Eye (tissue), 1 donor: Measurements from ENCODE around the gene IVD.

Experiments
- DNase-seq: peaks from one replicate; pipeline ENCODE4 v3.0.0-alpha.2; 2015

Gene IVD

GRCh38 chr15:40379374-40379773 lies 26.2 kb upstream of the IVD start:
- DNase-seq: no peak

DNA sequence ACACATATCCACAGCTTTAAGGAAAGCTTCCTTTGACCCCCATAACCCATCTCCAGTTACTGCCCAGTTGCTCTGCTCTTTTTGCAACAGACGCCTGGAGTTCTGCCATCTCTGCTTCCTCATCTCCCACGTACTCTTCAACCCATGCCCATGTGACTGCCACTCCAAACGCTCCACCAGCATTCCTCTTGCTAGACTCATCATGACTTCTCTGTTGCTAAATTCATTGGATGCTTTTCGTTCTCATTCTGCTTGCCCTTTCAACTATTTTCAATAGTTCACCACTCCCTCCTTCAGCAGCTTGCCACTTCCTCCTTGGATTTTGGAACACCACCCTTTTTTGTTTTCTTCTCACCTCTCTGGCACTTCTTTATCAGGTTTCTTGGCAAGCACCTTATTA lies 25.7 kb upstream of the IVD start:
- no peak for DNase-seq

DNA sequence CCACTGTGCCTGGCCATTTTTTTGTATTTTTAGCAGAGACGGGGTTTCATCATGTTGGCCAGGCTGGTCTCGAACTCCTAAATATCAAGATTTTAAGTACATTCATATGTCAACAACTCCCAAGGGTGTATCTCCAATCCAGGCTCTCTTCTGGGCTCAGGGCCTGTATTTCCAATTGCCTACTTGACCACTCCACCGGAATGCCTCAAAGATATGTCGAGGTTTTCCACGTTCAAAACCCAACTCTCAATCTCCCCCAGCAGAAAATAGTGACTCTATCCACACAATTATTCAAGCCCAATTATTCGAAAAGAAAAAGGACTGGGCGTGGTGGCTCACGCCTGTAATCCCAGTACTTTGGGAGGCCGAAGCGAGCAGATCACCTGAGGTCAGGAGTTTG lies 25.0 kb upstream of the IVD start:
- no peak for DNase-seq

DNA sequence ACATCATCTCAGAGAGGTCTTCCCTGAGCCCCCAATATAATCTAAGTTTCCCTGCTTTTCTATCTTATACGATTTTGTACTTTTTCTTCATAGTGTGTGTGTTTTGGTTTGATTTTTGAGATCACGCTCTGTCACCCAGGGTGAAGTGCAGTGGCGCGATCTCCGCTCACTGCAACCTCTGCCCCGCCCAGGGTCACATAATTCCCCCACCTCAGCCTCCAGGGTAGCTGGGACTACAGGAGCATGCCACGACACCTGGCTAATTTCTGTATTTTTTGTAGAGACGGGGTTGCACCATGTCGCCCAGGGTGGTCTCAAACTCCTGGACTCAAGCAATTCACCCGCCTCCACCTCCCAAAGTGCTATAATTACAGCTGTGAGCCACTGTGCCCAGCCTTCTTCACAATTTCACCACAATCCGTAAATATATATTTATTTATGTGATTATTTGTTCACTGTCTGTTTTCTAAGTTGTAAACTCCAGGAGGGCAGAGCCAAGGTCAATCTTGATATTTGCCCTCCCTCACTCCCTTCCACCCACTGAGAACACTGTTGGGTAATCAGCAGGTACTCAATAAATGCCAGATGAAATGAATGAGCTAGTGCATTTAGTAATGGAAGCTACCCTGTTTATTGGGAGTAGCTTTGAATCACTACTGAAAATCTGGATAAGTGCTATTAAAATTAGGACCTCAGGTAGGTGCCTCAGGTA lies 23.6 kb upstream of the IVD start:
- no peak for DNase-seq

GRCh38 chr15:40382580-40383456 lies 22.8 kb upstream of the IVD start, which contains the start of gene KNSTRN:
Gene KNSTRN, plus strand, starts transcription at chr15:40382721. Its CDS starts 115 bp downstream, at chr15:40382836.
- peak; percentile 97 for DNase-seq

DNA sequence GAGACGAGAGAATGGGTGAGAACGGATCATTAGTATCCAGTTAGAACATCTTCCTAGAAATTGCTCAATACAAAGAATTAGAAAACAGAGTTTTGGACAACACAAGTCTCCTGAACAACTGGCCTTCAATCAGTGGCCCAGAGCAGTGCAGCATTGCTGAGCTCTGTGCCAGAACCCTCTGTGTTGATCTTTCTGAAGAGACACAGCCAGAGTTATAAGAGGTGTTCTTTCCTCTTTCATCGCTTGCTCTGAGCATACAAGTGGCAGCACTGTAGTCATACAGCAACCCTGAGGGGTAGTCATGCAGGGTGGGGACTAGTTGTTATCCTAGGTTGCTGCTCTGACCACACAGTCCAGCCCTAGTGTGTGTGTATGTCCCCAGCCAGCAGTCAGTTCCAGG lies 19.1 kb upstream of the IVD start:
- DNase-seq: no peak

DNA sequence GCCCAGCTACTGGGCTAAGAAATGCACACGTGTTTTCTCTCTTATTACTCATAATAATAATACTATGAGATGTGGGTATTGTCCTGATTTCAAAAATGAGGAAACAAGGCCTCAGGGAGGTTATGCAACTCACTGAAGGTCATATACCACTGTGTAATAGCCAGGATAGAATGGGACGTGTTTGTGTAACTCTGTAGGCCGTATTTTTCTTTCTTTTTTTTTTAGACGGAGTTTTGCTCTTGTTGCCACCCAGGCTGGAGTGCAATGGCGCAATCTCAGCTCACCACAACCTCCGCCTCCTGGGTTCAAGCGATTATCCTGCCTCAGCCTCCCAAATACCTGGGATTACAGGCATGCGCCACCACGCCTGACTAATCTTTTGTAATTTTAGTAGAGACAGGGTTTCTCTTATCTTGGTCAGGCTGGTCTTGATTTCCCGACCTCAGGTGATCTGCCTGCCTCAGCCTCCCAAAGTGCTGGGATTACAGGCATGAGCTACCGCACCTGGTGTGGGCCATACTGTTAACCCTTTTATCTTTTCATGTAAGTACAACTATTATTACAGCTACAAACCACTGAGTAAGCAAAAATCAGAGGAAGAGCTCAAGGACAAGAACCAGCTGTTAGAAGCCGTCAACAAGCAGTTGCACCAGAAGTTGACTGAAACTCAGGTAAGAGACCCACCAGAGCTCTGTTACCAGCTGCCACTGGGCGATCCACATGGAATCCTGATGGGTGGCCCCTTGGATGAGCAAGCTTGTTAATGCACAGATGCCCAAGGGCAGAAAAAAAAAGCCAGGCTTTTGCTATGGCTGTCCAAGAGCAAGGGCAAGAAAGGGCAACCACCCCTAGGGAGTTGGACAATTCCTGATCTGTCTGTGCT lies 16.4 kb upstream of the IVD start:
- no peak for DNase-seq

DNA sequence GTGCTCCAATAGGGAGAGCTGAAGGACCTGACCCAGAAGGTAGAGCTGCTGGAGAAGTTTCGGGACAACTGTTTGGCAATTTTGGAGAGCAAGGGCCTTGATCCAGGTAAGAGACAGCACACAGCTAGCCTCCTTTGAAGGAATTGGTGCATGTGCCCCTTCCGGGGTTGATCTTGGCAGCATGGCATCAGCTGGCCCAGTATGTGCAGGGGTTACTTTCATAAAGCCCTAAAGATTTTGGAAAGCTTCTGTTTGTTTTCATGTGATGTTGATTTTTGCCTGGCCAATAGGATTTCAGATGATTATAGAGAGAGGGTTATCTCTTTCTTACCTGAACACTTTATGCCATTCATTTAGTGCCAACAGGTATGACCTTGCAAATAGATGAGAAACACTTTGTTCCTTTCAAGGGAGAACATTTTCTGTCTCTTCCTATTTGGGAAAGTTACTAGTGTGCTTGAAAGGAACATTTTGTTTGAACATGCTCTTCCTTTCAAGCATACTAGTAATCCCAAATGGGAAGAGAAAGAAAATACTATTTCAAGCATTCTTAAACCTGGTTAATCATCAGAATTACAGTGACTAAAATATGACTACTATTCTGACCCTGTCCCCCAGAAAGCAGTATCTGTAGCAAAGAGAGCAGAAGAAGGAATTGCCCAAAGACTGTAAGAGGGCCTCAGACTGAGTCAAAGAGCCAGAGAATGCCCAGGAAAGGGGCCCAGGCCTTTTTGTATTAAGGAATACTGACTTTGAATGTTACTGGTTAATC lies 15.6 kb upstream of the IVD start:
- no peak for DNase-seq

GRCh38 chr15:40392986-40393948 lies 12.3 kb upstream of the IVD start:
- no peak for DNase-seq

- DNase-seq: no peak
Observed at GRCh38 chr15:40397688-40398412, 7.7 kb upstream of the IVD start.

GRCh38 chr15:40398413-40398873 lies 7.2 kb upstream of the IVD start:
- DNase-seq: no peak

DNA sequence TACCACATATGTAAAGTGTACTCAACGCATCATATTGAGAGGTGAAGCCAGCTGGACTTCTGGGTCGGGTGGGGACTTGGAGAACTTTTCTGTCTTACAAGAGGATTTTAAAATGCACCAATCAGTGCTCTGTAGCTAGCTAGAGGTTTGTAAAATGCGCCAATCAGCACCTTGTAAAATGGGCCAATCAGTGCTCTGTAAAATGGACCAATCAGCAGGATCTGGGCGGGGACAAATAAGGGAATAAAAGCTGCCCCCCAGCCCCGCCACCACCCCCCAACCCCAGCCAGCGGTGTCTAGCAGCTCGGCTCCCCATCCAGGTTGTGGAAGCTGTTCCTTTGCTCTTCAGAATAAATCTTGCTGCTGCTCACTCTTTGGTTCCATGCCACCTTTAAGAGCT lies 6.2 kb upstream of the IVD start:
- DNase-seq: no peak

DNA sequence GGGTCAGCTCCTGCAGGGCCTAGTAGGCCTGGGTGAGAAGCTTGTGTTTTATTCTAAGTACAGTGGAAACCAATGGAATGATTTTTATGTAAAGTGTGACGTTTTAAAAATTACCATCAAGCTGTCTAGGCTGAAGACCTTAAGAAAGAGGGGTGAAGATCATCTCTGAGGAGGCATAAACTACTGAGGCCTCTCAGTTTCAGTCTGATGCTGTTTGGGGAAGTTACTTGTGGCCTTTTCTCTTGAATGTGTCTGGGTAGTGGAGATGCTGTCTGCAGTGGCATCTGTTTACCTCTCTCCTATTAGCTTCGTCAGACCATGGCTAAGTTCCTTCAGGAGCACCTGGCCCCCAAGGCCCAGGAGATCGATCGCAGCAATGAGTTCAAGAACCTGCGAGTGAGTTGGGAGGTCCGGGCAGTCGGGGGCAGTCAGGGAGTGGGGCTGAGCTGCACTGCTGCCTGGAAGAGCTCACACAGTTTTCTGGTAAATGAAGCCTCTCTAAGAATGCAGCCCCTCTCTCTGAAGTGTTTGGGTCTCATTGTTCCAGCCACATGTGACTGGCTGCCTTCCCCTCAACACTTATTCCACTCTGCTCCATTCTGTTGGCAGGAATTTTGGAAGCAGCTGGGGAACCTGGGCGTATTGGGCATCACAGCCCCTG lies 1.9 kb downstream of the IVD start:
- DNase-seq: no peak

DNA sequence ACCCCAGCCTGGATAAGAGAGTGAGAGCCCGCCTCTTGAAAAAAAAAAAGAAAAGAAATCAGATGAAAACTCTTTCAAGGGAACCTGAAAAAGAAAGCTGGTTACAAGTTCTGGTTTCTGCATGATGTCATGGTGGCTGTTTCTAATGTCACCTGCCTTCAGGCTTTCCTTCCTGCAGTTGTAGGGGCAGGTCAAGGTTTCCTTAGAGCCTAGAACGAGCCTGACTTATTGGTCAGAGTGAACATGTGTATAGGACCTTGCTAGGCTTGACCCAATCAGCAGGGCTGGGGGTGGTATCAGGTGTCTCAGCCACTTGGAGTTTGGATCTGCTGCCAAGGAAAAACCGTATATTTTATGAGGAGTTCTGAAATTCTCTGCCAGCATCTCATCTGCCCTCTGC lies 3.8 kb downstream of the IVD start:
- DNase-seq: no peak

- no peak for DNase-seq
Observed at GRCh38 chr15:40410476-40410875, 4.9 kb downstream of the IVD start.

DNA sequence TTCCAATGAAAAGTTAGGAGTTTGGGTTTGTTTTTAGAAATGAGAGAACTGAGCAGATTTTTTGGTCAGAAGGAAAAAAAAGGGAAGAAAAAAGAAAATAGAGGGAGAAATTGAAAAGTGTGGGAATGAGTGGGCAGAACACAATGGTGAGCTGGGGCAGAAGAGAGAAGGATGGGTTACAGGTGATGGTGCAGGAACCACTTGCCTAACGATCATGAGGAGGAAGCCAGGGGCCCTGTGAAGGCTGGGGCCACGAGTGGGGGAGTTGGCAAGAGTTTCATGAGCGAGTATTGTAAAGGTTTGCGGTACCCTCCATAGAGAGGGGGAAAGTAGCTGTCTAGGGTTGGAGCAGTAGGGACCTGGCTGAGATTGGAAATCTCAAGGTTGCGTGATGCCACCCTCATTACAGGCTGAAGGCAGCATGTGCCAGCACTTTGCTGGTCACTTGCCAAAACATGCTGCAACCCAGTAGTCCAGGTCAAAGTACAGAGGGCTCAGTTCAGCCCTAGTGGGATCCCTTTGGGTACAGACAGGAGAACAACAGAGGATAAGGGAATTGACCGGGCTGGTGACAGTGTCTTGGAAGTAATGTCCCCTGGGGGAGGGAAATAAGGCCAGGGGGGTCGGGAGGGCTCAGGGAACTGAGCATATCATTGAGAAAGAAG lies 6.6 kb downstream of the IVD start:
- no peak for DNase-seq

GRCh38 chr15:40413036-40413435 lies 7.4 kb downstream of the IVD start:
- DNase-seq: no peak

DNA sequence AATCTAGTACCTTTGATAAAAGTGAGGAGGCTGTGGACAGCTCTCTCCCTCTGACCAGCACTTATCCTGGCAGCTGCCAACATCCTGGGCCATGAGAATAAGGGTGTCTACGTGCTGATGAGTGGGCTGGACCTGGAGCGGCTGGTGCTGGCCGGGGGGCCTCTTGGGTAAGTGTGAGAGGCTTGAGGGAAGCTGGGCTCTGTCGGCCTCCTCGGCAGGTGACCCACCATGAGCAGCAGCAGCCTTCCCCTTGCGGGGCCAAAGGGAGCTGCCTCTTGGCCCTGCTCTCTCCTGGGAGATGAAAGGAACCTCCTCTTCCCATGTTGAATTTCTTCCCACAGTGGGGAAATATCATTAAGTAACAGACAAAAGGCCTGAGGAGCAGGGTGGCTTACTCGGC lies 9.2 kb downstream of the IVD start:
- DNase-seq: no peak

GRCh38 chr15:40415226-40415625 lies 9.6 kb downstream of the IVD start:
- no peak for DNase-seq
